Lung (tissue), 12 donors: Measurements from ENCODE around the gene ALK. TPM values are rescaled to one million over a fixed set of nuclear protein-coding genes. Genes with fewer than 3 reads are reported as not detected.

Experiments
- ATAC-seq: fragments of 200-7000 bp; cut with Tn5 transposase; one replicate; pipeline ENCODE4 v1.9.1; 2020; ENCODE audit warnings: moderate number of reproducible peaks; ENCODE audit not compliant: insufficient read depth, low FRiP score
- DNase-seq, 3 donors: peaks; one replicate each; pipeline ENCODE4 v3.0.0-alpha.2; 2013 to 2017
- H3K27ac ChIP-seq, 2 donors: one replicate each; pipeline ENCODE4 v1.5.1; 2013; ENCODE audit warnings: mild to moderate bottlenecking in 2 of 2, moderate library complexity in 2 of 2, control low read depth in 1 of 2, inconsistent platforms in 1 of 2, low read depth in 1 of 2, low read length in 1 of 2
- H3K27me3 ChIP-seq, 3 donors: one replicate each; pipeline ENCODE4 v1.5.1; 2013; ENCODE audit warnings: low read length in 2 of 3; ENCODE audit not compliant: control insufficient read depth in 3 of 3, insufficient read depth in 3 of 3
- H3K36me3 ChIP-seq, 4 donors: one replicate each; pipeline ENCODE4 v1.5.1; 2013; ENCODE audit warnings: low read length in 4 of 4, mild to moderate bottlenecking in 1 of 4, moderate library complexity in 1 of 4; ENCODE audit not compliant: control insufficient read depth in 4 of 4, insufficient read depth in 4 of 4
- H3K4me1 ChIP-seq, 5 donors: one replicate each; pipeline ENCODE4 v1.5.1; 2013; ENCODE audit warnings: low read length in 5 of 5, mild to moderate bottlenecking in 2 of 5, moderate library complexity in 1 of 5; ENCODE audit not compliant: control insufficient read depth in 5 of 5, insufficient read depth in 5 of 5
- H3K4me3 ChIP-seq: one replicate; pipeline ENCODE4 v1.5.1; 2013; ENCODE audit warnings: mild to moderate bottlenecking, control low read depth, moderate library complexity
- H3K9ac ChIP-seq, 2 donors: one replicate each; pipeline ENCODE4 v1.5.1; 2013; ENCODE audit warnings: low read length in 2 of 2, control low read depth in 1 of 2; ENCODE audit not compliant: insufficient read depth in 1 of 2
- H3K9me3 ChIP-seq, 4 donors: one replicate each; pipeline ENCODE4 v1.5.1; 2013; ENCODE audit warnings: low read length in 3 of 4, mild to moderate bottlenecking in 1 of 4, moderate library complexity in 1 of 4; ENCODE audit not compliant: control insufficient read depth in 4 of 4, insufficient read depth in 3 of 4
- WGBS, 2 donors: extraction: QIAGEN DNeasy Blood & Tissue Kit; methylation state at CpG; one replicate each; pipeline ENCODE4 v1.1.7; 2013; 5-methylcytosine and 5-hydroxymethylcytosine counted together
- polyA plus RNA-seq, 2 donors: library from polyadenylated mRNA; stranded (reverse); fragments of 200-250 nt; gene quantifications; one replicate each; pipeline ENCODE4 v1.2.1, GENCODE V29; 2013
- total RNA-seq, 2 donors: library from RNA; depleted of rRNA in 1 of 2; stranded (reverse); fragments of >200 nt in 1 of 2; gene quantifications; one replicate each; pipeline ENCODE4 v1.2.1, GENCODE V29; 2014 to 2021
- TF ChIP-seq, protein P1 (sequence below): IDR thresholded peaks from 2 replicates; pipeline ENCODE4 v1.5.1; 2012; ENCODE audit warnings: mild to moderate bottlenecking; ENCODE audit errors: control extremely low read depth, extremely low read depth
- donor health status: control.
- donor health status: control.
- donor health status: Bipolar disorder and iron deficiency.
- donor health status: healthy.
- donor health status: DM: yes; HTN: yes; CAD: no.

ALK gene
- total and polyA plus RNA-seq, 4 donors, result 0.09 to 0.25 (median 0.10) TPM; not detected in 1

DNA sequence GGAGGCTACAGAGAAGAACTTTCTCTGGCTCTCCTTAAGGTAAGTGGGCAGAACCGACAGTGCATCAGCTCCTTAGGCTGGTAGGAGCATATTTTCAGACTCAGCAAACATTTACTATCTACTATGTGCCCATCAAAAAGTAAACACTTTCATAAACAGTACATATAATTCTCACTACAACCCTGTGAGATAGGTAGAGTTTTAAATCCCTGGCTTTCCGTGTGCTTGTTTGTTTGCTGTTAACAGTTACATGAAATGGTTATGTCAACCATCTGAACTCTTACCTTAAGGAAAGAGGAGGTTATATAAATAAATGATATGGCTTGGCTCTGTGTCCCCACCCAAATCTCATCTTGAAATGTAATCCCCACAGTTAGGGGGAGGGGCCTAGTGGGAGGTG, 310.1 kb downstream of the ALK start:
- no peaks in the 10 kb centered on the region for H3K9me3 ChIP-seq
- H3K9ac ChIP-seq, result no peak overlapping the region
- DNase-seq (no peak), ATAC-seq (no peak)
- H3K27ac ChIP-seq, result no peak overlapping the region
- no peaks in the 10 kb centered on the region for H3K4me1 ChIP-seq
- 80 to 92% methylated on average over 2 of the region's 2 CpGs for WGBS, 2 donors
- no peak overlapping the region for H3K4me3 ChIP-seq
- TF ChIP-seq, protein P1, sequence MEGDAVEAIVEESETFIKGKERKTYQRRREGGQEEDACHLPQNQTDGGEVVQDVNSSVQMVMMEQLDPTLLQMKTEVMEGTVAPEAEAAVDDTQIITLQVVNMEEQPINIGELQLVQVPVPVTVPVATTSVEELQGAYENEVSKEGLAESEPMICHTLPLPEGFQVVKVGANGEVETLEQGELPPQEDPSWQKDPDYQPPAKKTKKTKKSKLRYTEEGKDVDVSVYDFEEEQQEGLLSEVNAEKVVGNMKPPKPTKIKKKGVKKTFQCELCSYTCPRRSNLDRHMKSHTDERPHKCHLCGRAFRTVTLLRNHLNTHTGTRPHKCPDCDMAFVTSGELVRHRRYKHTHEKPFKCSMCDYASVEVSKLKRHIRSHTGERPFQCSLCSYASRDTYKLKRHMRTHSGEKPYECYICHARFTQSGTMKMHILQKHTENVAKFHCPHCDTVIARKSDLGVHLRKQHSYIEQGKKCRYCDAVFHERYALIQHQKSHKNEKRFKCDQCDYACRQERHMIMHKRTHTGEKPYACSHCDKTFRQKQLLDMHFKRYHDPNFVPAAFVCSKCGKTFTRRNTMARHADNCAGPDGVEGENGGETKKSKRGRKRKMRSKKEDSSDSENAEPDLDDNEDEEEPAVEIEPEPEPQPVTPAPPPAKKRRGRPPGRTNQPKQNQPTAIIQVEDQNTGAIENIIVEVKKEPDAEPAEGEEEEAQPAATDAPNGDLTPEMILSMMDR, result no peak
- H3K36me3 ChIP-seq, result no peaks in the 10 kb centered on the region
- peaks cover 0 to 2% (median 0%) of the 10 kb centered on the region in 3 donors for H3K27me3 ChIP-seq

DNA sequence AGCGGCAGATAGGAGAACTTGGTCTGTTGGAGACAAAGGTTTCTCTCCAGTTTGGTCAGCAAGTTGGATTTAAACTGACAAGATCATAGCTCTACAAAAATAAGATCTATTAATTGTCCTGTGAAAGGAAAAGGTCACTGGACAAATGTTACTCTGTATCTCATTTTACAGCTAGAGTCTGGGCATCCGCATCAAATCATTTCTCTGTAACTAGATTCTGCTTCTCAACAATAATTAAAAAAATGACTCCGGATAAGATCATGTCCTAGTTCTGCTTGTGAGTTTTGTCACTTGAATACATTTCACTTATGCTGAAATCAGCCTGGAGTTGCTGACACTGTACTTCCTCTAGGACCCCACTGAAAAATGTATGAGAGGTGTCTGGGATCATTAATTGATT, 310.8 kb downstream of the ALK start:
- Histone ChIP-seq H3K27me3 (peaks cover 0 to 2% (median 0%) of the 10 kb centered on the region in 3 donors), H3K4me3 (no peak overlapping the region), H3K9me3 (no peaks in the 10 kb centered on the region), H3K9ac (no peak overlapping the region), H3K4me1 (no peaks in the 10 kb centered on the region), H3K27ac (no peak overlapping the region), H3K36me3 (no peaks in the 10 kb centered on the region)
- ATAC-seq (no peak), DNase-seq (no peak)
- 89 to 96% methylated on average over 3 of the region's 3 CpGs for WGBS, 2 donors
- TF ChIP-seq, protein P1, result no peak

DNA sequence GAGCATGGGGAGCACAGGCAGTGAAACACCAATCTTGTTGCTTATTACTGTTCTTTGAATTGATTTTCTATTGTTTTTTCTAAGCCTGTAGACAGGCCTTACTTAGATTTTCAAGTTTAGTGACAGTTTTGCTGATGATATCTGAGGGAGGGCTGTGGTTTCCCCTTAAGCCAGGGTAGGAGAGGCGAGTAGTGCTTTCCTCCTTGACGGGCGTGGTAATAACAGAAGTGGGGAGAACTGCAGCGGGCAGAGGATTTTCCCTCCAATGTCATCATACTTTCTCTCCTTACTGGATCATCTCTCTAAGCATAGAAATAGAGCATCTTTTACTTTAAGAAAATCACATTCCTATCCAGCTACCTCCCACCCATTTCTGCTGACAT, 314.4 kb downstream of the ALK start:
- H3K36me3 ChIP-seq, result no peaks in the 10 kb centered on the region
- H3K27me3 ChIP-seq, result peaks cover 0 to 2% (median 0%) of the 10 kb centered on the region in 3 donors
- H3K4me3 ChIP-seq, result no peak overlapping the region
- H3K27ac ChIP-seq, result no peak overlapping the region
- TF ChIP-seq, protein P1, result no peak
- H3K4me1 ChIP-seq, result no peaks in the 10 kb centered on the region
- WGBS, 2 donors, result 24 to 73% methylated on average over 4 of the region's 4 CpGs
- H3K9ac ChIP-seq, result no peak overlapping the region
- no peak for DNase-seq
- no peaks in the 10 kb centered on the region for H3K9me3 ChIP-seq
- no peak for ATAC-seq
